A549 (cell line): Measurements from ENCODE around the gene CISTR. TPM values are rescaled to one million over a fixed set of nuclear protein-coding genes. Genes with fewer than 3 reads are reported as not detected.

Experiments
- ATAC-seq, 2 experiments: fragments of 200-7000 bp in 1 of 2; fragments of >200 bp in 1 of 2; cut with Nextera tagmentation in 1 of 2; cut with Tn5 transposase in 1 of 2; 3 replicates each; pipeline versions ENCODE4 v1.8.0 to v1.9.1; 2018 to 2020; ENCODE audit warnings: mild to moderate bottlenecking in 1 of 2, moderate library complexity in 1 of 2
- CTCF ChIA-PET: fragments of 300-600 bp; sonication (Branson Sonifier 250); formaldehyde crosslinking; extraction: SDS; loops from one replicate; lab custom pipeline; 2021; ENCODE audit warnings: antibody characterized with exemption, inconsistent platforms; lab: Yijun Ruan, JAX
- POLR2A ChIA-PET: fragments of 350-600 bp; formaldehyde crosslinking; extraction: SDS; loops from one replicate; lab custom pipeline; 2021; ENCODE audit warnings: antibody characterized with exemption, inconsistent platforms; lab: Yijun Ruan, JAX
- DNase-seq, 2 experiments: peaks; one replicate each; pipeline versions ENCODE4 v3.0.0 to v3.0.0-alpha.2; 2011 to 2016; ENCODE audit warnings: low read depth in 1 of 2, low spot score in 1 of 2
- FAIRE-seq: peaks from 2 replicates; lab custom pipeline; 2011; peaks lifted over from hg19 to GRCh38; lab: Jason Lieb, UNC
- H3K27ac ChIP-seq, 2 experiments: fragments of >200 bp; sonication (Bioruptor Twin); formaldehyde crosslinking; 3 replicates each; pipeline ENCODE4 v1.5.1; 2016 to 2017
- H3K4me1 ChIP-seq: fragments of >200 bp; sonication (Bioruptor Twin); formaldehyde crosslinking; 3 replicates; pipeline ENCODE4 v1.6.1; 2016
- H3K4me2 ChIP-seq: fragments of >200 bp; sonication (Bioruptor Twin); formaldehyde crosslinking; 3 replicates; pipeline ENCODE4 v1.6.1; 2016
- H3K4me3 ChIP-seq: fragments of >200 bp; sonication (Bioruptor Twin); formaldehyde crosslinking; 3 replicates; pipeline ENCODE4 v1.5.1; 2016
- H3K9me3 ChIP-seq: fragments of >200 bp; sonication (Bioruptor Twin); formaldehyde crosslinking; 3 replicates; pipeline ENCODE4 v1.6.1; 2016
- CBX2 ChIP-seq: fragments of 200-600 bp; sonication (generic); IDR thresholded peaks from 2 replicates; pipeline ENCODE4 v1.6.1; 2016; ENCODE audit warnings: low read depth, mild to moderate bottlenecking, borderline replicate concordance
- CBX8 ChIP-seq: fragments of 200-600 bp; sonication (generic); IDR thresholded peaks from 2 replicates; pipeline ENCODE4 v1.6.1; 2016
- FOSB ChIP-seq: fragments of 250-450 bp; sonication (Bioruptor Pico); IDR thresholded peaks from 2 replicates; pipeline ENCODE4 v1.5.0; 2020; ENCODE audit warnings: mild to moderate bottlenecking, moderate library complexity
- FOSL2 ChIP-seq, 2 experiments: fragments of 450-650 bp in 1 of 2; fragments of >200 bp in 1 of 2; sonication (Bioruptor Twin) in 1 of 2; formaldehyde crosslinking; IDR thresholded peaks; 2 replicates each; pipeline versions ENCODE4 v1.5.0 to v1.6.1; 2016 to 2020; ENCODE audit warnings: mild to moderate bottlenecking in 1 of 2, moderate library complexity in 1 of 2
- HDAC2 ChIP-seq: fragments of 200-600 bp; sonication (generic); IDR thresholded peaks from 2 replicates; pipeline ENCODE4 v1.6.1; 2016
- HOXB13 ChIP-seq: fragments of 250-450 bp; sonication (Bioruptor Pico); IDR thresholded peaks from 2 replicates; pipeline ENCODE4 v1.5.0; 2020; ENCODE audit warnings: low read depth, mild to moderate bottlenecking, moderate library complexity
- HOXB5 ChIP-seq: fragments of 250-450 bp; sonication (Bioruptor Pico); IDR thresholded peaks from 2 replicates; pipeline ENCODE4 v1.5.0; 2020; ENCODE audit warnings: mild to moderate bottlenecking, moderate library complexity
- KDM5A ChIP-seq: fragments of 200-600 bp; sonication (generic); IDR thresholded peaks from 2 replicates; pipeline ENCODE4 v1.6.1; 2016; ENCODE audit warnings: antibody characterized with exemption, mild to moderate bottlenecking
- MAZ ChIP-seq: fragments of 150-350 bp; IDR thresholded peaks from 2 replicates; pipeline ENCODE4 v1.6.1; 2014; ENCODE audit warnings: antibody characterized with exemption, low read depth, low read length, borderline replicate concordance
- NFE2L2 ChIP-seq: fragments of 150-350 bp; conservative IDR thresholded peaks from 2 replicates; pipeline ENCODE4 v1.6.1; 2014; ENCODE audit warnings: low read length
- NR3C1 ChIP-seq: fragments of >200 bp; sonication (Bioruptor Twin); formaldehyde crosslinking; IDR thresholded peaks from 3 replicates; pipeline ENCODE4 v1.6.1; 2017
- RARB ChIP-seq: fragments of 250-450 bp; sonication (Bioruptor Pico); IDR thresholded peaks from 2 replicates; pipeline ENCODE4 v1.8.0; 2021; ENCODE audit warnings: mild to moderate bottlenecking, moderate library complexity
- RNF2 ChIP-seq: fragments of 200-600 bp; sonication (generic); IDR thresholded peaks from 2 replicates; pipeline ENCODE4 v1.6.1; 2016; ENCODE audit warnings: low read depth, mild to moderate bottlenecking, antibody characterized with exemption, moderate library complexity, borderline replicate concordance
- TFCP2L1 ChIP-seq: fragments of 250-450 bp; sonication (Bioruptor Pico); IDR thresholded peaks from 2 replicates; pipeline ENCODE4 v1.5.0; 2021; ENCODE audit warnings: mild to moderate bottlenecking
- TP53 ChIP-seq: fragments of 250-450 bp; sonication (Bioruptor Pico); IDR thresholded peaks from 2 replicates; pipeline ENCODE4 v1.5.0; 2021; ENCODE audit warnings: mild to moderate bottlenecking, moderate library complexity
- ZC3H11A ChIP-seq: fragments of 450-650 bp; IDR thresholded peaks from 2 replicates; pipeline ENCODE4 v1.6.1; 2014; ENCODE audit warnings: antibody characterized with exemption, mild to moderate bottlenecking
- ZNF302 ChIP-seq: fragments of 250-450 bp; sonication (Bioruptor Pico); IDR thresholded peaks from 2 replicates; pipeline ENCODE4 v1.9.0; 2021; ENCODE audit warnings: inconsistent platforms, mild to moderate bottlenecking, moderate library complexity
- ZSCAN20 ChIP-seq: fragments of 250-450 bp; sonication (Bioruptor Pico); IDR thresholded peaks from 2 replicates; pipeline ENCODE4 v1.8.0; 2022; ENCODE audit warnings: mild to moderate bottlenecking, moderate library complexity
- WGBS: methylation state at CpG from one replicate; pipeline ENCODE4 v1.1.6; 2017; ENCODE audit errors: missing lambda C conversion rate; 5-methylcytosine and 5-hydroxymethylcytosine counted together
- polyA plus RNA-seq, 4 experiments: library from polyadenylated mRNA; depleted of rRNA in 3 of 4; stranded (reverse); fragments of >200 nt; fragmentation: RNase III in 1 of 4; extraction: RNeasy Plus Mini Kit Qiagen cat#74134 plus additional on column Dnase treatment in 1 of 4; gene quantifications; 2 replicates in 3 of 4; 3 replicates in 1 of 4; pipeline ENCODE4 v1.2.3, GENCODE V29; 2011 to 2017
- TF ChIP-seq, protein P1 (sequence below): fragments of >200 bp; sonication (Bioruptor Twin); formaldehyde crosslinking; IDR thresholded peaks from 3 replicates; pipeline ENCODE4 v1.5.1; 2016
- TF ChIP-seq, protein P2 (sequence below): IDR thresholded peaks from 2 replicates; pipeline ENCODE4 v1.6.1; 2012
- TF ChIP-seq, protein P3 (sequence below): fragments of 450-650 bp; IDR thresholded peaks from 2 replicates; pipeline ENCODE4 v1.6.1; 2014; ENCODE audit warnings: antibody characterized with exemption
- TF ChIP-seq, protein P4 (sequence below): fragments of 200-600 bp; sonication (generic); IDR thresholded peaks from 2 replicates; pipeline ENCODE4 v1.6.1; 2016; ENCODE audit warnings: antibody characterized with exemption, mild to moderate bottlenecking, moderate library complexity
- TF ChIP-seq, protein P5 (sequence below): fragments of 250-450 bp; sonication (Bioruptor Pico); IDR thresholded peaks from 2 replicates; pipeline ENCODE4 v1.5.0; 2021; ENCODE audit warnings: mild to moderate bottlenecking, moderate library complexity, borderline replicate concordance

The CISTR gene
- polyA plus RNA-seq, 2 of the 4 experiments (the other 2 are of a cell fraction) = not detected

DNA sequence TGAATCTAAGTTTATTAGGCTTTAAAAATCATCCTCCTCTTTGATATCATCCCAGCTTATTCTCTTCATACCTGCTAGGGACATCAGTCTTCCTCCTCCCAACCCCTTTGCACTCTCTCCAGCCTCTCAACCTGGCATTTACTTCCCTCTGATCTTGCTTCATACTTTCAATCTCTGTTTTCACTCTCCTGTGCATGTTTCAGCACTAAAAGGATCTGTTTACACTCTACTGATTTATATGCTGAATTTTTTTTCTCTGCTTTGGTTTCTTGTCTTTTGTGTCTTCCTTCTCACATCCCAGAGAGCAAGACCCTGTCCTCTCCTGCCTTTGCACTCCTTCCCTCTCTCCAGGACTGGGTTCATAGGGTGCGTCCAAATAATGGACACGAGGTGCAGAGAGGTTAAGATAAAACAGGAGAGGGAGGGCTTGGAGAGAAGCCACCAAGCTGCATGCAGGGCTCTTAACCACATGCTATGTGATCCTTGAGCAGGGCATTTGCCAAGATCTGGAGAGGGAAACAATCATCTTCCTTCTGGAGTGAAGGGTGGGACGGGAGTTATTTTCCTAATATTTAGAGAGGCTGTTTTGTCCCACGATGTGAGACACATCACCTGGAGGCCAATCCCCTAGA is 3.0 kb upstream of the CISTR start:
- WGBS = 32% methylated on average over 4 of the region's 4 CpGs
- TF ChIP-seq CBX2 (no peak), HOXB13 (CRISPR knock-in tag) (no peak), TFCP2L1 (no peak), ZC3H11A (no peak), HOXB5 (no peak), TP53 (no peak), RNF2 (no peak), NFE2L2 (no peak), RARB (CRISPR knock-in tag) (no peak), NR3C1 (no peak)
- TF ChIP-seq, protein P1, sequence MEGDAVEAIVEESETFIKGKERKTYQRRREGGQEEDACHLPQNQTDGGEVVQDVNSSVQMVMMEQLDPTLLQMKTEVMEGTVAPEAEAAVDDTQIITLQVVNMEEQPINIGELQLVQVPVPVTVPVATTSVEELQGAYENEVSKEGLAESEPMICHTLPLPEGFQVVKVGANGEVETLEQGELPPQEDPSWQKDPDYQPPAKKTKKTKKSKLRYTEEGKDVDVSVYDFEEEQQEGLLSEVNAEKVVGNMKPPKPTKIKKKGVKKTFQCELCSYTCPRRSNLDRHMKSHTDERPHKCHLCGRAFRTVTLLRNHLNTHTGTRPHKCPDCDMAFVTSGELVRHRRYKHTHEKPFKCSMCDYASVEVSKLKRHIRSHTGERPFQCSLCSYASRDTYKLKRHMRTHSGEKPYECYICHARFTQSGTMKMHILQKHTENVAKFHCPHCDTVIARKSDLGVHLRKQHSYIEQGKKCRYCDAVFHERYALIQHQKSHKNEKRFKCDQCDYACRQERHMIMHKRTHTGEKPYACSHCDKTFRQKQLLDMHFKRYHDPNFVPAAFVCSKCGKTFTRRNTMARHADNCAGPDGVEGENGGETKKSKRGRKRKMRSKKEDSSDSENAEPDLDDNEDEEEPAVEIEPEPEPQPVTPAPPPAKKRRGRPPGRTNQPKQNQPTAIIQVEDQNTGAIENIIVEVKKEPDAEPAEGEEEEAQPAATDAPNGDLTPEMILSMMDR = no peak
- TF ChIP-seq, protein P2, sequence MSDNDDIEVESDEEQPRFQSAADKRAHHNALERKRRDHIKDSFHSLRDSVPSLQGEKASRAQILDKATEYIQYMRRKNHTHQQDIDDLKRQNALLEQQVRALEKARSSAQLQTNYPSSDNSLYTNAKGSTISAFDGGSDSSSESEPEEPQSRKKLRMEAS = no peak
- DNase-seq = no peak
- Histone ChIP-seq H3K4me3 (no peak overlapping the region), H3K9me3 (no peaks in the 10 kb centered on the region), H3K27ac (no peak overlapping the region), H3K4me1 (peaks cover 11% of the 10 kb centered on the region; the same call in 1 of the 3 replicates), H3K4me2 (no peak overlapping the region)
- FAIRE-seq = no peak
- ATAC-seq = no peak
- ChIA-PET POLR2A (no interaction called here), CTCF (interaction anchor here (0.6 to 12.9 kb wide), 9 partner anchors 11 to 446 kb away, joined by 3 to 199 read pairs (median 12); partner anchors contain the start of gene HOXC10)

DNA sequence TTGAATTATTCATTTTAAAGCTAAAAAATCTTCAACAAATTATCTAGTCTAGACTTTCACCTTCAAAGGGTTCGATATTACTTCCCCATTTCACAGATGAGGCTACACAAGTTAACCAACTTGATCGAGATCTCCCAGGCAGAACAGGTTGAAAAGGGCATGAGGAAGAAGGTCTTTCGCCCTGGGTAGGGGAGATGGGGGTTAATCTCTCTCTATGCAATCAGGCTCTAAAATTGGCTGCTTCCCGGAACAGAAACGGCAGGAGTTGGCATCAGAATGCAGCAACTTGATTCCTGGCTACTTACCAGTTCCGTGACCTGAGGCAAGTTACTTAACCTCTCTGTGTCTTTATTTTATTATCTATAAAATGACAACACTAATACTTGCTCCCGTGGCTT is 2.4 kb upstream of the CISTR start:
- DNase-seq = no peak
- H3K4me1 ChIP-seq = peaks cover 11% of the 10 kb centered on the region; the same call in 1 of the 3 replicates
- ChIA-PET CTCF (interaction anchor here (0.6 to 12.9 kb wide), 8 partner anchors 11 to 278 kb away, joined by 3 to 199 read pairs (median 5); partner anchors contain the start of gene ATP5MC2), POLR2A (no interaction called here)
- no peak overlapping the region for H3K27ac ChIP-seq
- no peak for FAIRE-seq
- no peak overlapping the region for H3K4me3 ChIP-seq
- 39% methylated on average over 7 of the region's 7 CpGs for WGBS
- ATAC-seq = no peak
- no peak for TF ChIP-seq FOSB (CRISPR knock-in tag)
- no peak for TF ChIP-seq CBX8
- TF ChIP-seq RARB (CRISPR knock-in tag) = no peak
- H3K9me3 ChIP-seq = no peaks in the 10 kb centered on the region
- H3K4me2 ChIP-seq = no peak overlapping the region

DNA sequence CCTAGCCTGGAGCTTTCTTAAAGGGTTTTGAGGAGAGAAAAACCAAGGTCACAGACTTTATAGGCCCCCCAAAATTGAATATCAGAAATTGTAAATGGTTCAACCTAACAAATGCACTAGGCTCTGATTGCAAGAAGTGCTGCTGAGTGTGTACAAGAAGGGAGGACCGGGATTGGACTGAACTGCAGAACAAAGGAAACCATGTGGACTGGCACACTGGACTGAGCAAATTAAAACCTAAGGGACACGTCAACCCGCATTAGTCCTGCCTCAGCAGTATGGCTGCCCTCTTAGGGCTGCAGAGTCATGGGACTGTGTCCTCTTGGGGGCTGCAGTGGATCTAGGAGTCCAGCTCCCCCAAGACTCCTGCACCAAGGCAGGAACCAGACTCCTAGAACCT is 842 bp upstream of the CISTR start:
- no peaks in the 10 kb centered on the region for H3K9me3 ChIP-seq
- ChIA-PET POLR2A (no interaction called here), CTCF (interaction anchor here (1.4 to 12.9 kb wide), 5 partner anchors 9 to 209 kb away, joined by 4 to 199 read pairs (median 6); no protein-coding TSS in a partner anchor)
- FAIRE-seq (no peak), ATAC-seq (no peak), DNase-seq (no peak)
- H3K4me3 ChIP-seq = no peak overlapping the region
- WGBS = 81% methylated on average over 3 of the region's 3 CpGs
- H3K27ac ChIP-seq = no peak overlapping the region
- no peak overlapping the region for H3K4me2 ChIP-seq
- peaks cover 8% of the 10 kb centered on the region; the same call in 1 of the 3 replicates for H3K4me1 ChIP-seq
- TF ChIP-seq ZSCAN20 (CRISPR knock-in tag) (no peak), FOSL2 (IDR thresholded peaks at IDR 0.05) (no peak), FOSL2 (CRISPR knock-in tag; IDR thresholded peaks at IDR 0.05) (no peak), RNF2 (no peak), KDM5A (no peak), MAZ (no peak), HDAC2 (no peak), ZNF302 (CRISPR knock-in tag) (no peak), HOXB5 (no peak)
- TF ChIP-seq, protein P3, sequence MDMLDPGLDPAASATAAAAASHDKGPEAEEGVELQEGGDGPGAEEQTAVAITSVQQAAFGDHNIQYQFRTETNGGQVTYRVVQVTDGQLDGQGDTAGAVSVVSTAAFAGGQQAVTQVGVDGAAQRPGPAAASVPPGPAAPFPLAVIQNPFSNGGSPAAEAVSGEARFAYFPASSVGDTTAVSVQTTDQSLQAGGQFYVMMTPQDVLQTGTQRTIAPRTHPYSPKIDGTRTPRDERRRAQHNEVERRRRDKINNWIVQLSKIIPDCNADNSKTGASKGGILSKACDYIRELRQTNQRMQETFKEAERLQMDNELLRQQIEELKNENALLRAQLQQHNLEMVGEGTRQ = no peak
- TF ChIP-seq, protein P4, sequence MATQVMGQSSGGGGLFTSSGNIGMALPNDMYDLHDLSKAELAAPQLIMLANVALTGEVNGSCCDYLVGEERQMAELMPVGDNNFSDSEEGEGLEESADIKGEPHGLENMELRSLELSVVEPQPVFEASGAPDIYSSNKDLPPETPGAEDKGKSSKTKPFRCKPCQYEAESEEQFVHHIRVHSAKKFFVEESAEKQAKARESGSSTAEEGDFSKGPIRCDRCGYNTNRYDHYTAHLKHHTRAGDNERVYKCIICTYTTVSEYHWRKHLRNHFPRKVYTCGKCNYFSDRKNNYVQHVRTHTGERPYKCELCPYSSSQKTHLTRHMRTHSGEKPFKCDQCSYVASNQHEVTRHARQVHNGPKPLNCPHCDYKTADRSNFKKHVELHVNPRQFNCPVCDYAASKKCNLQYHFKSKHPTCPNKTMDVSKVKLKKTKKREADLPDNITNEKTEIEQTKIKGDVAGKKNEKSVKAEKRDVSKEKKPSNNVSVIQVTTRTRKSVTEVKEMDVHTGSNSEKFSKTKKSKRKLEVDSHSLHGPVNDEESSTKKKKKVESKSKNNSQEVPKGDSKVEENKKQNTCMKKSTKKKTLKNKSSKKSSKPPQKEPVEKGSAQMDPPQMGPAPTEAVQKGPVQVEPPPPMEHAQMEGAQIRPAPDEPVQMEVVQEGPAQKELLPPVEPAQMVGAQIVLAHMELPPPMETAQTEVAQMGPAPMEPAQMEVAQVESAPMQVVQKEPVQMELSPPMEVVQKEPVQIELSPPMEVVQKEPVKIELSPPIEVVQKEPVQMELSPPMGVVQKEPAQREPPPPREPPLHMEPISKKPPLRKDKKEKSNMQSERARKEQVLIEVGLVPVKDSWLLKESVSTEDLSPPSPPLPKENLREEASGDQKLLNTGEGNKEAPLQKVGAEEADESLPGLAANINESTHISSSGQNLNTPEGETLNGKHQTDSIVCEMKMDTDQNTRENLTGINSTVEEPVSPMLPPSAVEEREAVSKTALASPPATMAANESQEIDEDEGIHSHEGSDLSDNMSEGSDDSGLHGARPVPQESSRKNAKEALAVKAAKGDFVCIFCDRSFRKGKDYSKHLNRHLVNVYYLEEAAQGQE = no peak
- TF ChIP-seq, protein P5, sequence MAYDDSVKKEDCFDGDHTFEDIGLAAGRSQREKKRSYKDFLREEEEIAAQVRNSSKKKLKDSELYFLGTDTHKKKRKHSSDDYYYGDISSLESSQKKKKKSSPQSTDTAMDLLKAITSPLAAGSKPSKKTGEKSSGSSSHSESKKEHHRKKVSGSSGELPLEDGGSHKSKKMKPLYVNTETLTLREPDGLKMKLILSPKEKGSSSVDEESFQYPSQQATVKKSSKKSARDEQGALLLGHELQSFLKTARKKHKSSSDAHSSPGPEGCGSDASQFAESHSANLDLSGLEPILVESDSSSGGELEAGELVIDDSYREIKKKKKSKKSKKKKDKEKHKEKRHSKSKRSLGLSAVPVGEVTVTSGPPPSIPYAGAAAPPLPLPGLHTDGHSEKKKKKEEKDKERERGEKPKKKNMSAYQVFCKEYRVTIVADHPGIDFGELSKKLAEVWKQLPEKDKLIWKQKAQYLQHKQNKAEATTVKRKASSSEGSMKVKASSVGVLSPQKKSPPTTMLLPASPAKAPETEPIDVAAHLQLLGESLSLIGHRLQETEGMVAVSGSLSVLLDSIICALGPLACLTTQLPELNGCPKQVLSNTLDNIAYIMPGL = no peak
